Fibroblast of skin of scalp (primary cell): ENCODE data around the gene ALAS1.

Experiments used
- DNase-seq: peaks from one replicate; pipeline ENCODE4 v3.0.0-alpha.2; 2013

The ALAS1 gene

GRCh38 chr3:52221563-52222318, 23.8 kb downstream of the ALAS1 start:
- DNase-seq, result no peak

GRCh38 chr3:52222319-52223221, 24.6 kb downstream of the ALAS1 start:
- DNase-seq, result no peak

GRCh38 chr3:52223449-52224408, 25.8 kb downstream of the ALAS1 start:
- DNase-seq, result no peak

DNA sequence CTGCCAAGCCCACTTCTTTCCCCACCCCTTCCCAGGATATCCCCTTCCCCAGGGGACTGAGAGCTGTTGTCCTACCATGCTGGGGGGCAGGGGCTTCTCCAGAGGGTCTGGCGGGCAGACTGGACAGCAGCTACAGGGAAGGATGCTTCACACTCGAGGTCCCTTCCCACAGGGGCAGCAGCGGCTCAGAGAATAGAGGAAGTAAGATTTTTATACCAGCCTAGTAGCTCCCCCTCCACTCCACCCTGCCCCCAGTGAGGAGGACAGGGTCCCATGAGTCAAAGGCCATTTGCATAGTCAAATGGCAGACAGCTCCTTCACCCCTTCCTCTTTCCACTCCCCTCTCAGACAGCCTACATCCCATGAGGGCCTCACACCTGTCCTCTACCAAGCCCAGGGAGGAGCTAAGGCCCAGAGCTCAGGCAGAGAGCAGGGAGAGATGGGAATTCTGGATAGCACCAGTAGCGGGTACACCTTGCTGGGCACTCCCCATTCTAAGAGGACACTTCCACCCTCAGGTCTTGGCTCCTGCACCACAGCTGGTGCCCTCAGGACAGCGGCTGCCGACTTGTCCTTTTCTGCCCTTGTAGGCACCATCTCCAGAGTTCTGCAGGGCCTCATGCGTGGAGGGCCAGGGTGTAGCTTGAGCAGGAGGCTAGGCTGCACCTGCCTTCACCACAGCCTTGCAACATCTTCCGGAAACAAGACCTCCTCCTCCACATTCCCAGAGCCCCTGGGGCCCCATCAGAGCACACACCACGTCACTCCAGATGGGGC, 27.7 kb downstream of the ALAS1 start, which contains the start of gene TLR9:
Gene TLR9 (minus strand): TSS at position 194 of the 777 bp plus-strand sequence. CDS start 116 bp downstream, at position 78.
- DNase-seq, result no peak

DNA sequence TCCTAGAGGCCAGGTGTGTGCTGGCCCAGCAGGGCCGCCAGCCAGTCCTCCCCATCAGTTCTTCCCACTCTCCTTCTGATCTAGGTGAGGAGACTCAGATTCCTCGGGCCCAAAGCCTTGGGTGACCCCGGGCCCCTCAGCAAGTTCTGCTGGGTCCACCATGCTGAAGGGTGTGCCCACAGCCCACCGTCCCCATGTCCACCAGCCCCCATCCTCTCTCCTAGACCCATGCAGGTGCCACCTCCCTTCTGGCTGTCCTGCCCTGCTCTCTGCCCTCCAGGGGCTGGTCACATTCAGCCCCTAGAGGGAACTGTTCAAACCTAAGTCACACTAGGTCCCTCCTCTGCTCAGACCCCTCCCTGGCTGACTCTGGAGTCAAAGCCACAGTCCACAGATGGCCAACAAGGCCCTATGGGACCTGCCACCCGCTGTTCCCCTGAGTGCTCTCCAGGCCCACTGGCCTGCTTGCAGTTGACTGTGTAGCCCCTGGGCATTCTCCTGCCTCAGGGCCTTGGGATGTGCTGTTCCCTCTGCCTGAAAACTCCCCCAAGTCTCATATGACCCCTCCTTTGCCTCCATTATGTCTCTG, 28.4 kb downstream of the ALAS1 start:
- DNase-seq, result no peak

- DNase-seq, result no peak
Observed at GRCh38 chr3:52227117-52227516, 29.2 kb downstream of the ALAS1 start.

- DNase-seq, result no peak
Observed at GRCh38 chr3:52227766-52228165, 29.8 kb downstream of the ALAS1 start.

DNA sequence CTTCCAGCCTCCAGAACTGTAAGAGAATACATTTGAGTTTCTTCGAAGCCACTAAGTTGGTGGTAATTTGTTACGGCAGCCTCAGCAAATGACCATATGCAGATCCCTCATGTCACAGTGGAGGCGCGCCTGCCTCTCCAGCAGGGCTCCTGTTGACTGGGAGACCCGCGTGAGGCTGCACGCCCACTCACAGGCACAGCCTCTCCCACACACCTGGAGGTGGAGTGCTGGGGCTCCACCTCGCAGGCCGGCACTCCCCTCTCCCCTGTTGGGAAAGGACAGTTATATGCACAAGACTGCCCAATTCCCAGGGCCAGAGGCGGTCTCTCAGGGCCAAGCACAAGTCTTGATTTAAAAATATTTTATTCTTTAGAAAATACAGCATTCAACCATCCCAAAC, 30.3 kb downstream of the ALAS1 start:
- no peak for DNase-seq

- no peak for DNase-seq
Observed at GRCh38 chr3:52228751-52229291, 30.9 kb downstream of the ALAS1 start.

DNA sequence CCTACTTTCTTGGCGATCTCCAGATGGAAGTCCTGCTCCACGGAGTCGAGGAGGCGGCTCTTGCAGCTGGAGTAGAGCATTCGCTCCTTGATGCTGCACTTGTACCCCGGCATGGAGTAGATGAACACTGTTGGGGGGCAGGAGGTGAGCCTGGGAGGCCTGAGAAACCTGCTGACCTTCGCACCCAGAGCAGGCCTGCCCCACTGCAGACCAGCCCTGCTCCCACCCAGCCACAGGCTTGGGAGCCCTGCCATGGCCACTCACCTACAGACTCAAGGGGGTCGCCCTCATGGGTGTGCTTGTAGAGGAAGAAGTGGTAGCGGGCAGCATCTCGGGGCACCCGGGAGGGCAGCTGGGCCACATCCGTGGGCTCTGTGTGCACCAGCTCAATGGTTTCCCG, 31.7 kb downstream of the ALAS1 start:
- DNase-seq, result no peak

- DNase-seq, result no peak
Observed at GRCh38 chr3:52230461-52230860, 32.5 kb downstream of the ALAS1 start.

DNA sequence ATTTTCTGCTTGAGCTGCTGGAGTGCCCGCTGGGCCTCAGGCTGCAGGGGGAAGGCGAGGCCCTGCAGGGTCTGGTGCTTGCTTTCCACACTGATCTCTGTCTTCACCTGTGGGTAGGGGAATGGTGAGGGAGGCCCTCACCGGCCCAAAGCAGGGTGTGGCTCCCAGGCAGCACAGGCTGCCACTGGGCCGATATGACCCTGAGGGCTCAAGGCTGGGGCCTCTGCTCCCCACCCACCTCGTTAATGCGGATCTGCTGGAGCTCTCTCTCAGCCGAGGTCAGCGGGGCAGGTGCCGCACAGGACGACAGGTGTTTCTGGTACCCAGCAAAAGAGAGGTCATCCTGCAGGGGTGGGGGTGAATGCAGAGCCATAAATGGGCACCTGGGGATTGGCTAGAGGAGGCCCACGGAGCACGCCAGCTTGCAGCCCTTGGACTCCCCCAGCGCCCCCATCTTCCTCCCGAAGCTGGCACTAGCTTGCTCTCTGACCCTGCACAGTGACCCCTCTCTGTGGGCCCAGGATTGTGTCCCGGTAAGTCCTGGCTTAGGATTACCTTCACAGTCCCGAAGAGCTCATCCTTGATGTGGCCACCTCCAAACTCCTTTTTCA, 33.0 kb downstream of the ALAS1 start:
- no peak for DNase-seq

DNA sequence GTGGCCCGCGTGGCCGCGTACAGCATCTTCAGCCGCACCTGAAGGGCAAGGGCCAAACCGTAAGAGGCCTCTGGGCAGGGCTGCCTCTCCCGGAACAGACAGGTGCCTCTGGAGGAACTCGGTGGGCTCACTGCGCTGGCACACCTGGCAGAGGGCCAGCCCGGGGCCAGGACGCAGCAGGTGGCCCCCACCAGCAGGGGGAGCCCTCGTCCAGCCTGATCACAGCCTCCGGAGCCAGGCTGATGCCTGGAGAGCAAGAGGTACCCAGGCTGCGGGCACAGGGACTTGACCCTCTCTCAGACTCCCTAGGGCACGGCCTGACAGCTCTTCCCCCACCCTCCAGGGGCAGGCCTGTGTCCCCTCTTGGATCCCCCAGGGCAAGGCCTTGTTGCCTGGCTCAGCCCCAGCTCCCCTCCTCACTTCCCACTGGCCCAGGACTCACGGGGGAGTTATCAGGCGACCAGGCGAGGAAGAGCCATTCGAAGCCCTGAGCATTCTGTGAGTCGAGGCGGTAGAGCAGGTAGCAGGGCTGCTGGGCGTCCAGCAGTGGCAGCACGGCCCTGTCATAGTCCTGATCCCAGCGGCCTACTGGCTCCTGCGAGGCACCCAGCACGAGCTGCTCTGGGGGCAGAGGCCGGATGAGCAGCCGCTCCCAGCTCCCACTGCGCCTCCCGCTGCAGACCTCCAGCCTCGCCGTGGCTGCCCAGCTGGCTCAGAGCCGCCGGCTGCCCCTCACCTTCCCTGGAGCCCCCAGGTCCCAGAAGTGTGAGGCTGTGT, 33.7 kb downstream of the ALAS1 start:
- DNase-seq, result peak; percentile 53

DNA sequence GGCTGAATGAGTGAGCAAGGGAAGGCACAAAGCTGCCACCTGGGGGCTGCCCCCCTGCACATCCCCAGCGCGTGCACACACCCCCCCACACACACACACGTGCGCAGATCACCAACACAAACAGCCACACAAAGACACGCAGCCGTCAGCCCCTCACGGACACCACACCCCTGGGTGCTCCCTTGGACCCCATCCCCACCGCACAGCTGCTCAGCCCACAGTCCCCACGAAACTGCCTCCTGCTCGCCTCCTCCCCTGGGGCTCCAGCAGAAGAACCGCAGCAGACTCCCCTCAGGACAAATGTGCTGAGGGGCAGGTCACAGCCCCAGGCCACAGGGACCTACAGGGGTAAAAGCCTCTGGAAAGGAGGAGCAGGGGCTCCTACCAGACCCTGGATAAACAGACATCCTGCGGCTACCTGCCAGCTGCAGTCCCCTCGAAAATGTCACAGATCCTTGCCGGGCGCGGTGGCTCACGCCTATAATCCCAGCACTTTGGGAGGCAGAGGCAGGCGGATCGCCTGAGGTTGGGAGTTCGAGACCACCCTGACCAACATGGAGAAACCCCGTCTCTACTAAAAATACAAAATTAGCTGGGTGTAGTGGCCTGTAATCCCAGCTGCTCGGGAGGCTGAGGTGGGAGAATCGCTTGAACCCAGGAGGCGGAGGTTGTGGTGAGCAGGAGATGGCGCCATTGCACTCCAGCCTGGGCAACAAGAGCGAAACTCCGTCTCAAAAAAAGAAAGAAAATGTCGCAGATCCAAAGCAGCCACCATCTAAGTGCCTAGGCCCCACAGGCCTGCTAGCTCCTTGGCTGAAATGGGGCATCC, 34.5 kb downstream of the ALAS1 start:
- no peak for DNase-seq

DNA sequence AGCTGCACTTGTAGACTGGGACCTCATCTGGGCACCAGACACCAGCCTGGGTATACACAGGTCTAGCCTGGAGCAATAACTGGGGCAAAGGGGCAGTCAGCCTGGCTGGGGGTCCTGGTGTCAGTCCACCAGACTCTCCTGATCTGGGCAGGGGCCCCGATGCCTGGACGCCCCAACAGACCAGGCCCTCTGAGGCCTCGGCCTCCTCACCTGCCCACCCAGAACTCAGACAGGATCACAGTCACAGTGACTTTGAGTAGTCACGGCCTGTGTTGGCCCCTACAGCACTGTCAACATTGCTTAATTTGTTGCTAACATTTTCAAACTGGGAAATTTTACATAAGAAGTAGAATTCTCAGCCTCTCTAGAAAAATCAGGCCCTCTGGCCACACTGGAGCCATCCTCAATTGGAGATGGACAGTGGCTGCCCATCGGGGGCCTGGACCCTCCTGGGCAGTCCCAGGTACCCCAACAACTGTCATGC, 35.2 kb downstream of the ALAS1 start:
- no peak for DNase-seq

DNA sequence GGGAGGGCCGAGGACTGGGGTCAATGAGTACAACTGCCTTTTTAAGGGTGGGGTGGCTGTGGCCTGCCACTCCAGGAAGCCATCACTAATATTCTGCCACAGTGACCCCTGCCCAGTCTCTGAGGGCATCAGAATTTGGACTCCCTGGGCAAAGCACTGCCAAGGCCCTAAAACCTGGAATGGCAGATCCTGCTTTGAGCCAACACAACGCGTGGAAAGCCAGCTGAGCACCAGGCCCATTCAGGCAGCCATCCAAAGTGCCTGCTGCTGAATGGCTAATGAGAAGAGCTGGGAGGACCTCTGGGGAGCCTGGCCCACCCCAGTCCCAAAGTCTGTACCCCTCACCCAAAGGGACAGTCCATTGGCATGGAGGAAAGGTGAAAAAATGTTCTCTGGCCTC, 36.0 kb downstream of the ALAS1 start:
- no peak for DNase-seq

GRCh38 chr3:52234516-52235447, 36.8 kb downstream of the ALAS1 start:
- DNase-seq, result no peak
